ENCODE results near the gene TEN1. TPM values are rescaled to one million over a fixed set of nuclear protein-coding genes. Genes with fewer than 3 reads are reported as not detected.

Gene TEN1
- polyA plus RNA-seq, 1 donor: 9.9 TPM

GRCh38 chr17:76005263-76006149, 26.5 kb downstream of the TEN1 start:
- peak; percentile 39 for DNase-seq (ENCODE audit: low read depth)

GRCh38 chr17:76007131-76007849, 28.2 kb downstream of the TEN1 start:
- DNase-seq (ENCODE audit: low read depth): no peak

- no peak for DNase-seq (ENCODE audit: low read depth)
These were observed 28.8 kb downstream of the TEN1 start for GRCh38 chr17:76007850-76008165.

GRCh38 chr17:76008208-76008607, 29.2 kb downstream of the TEN1 start:
- no peak for DNase-seq (ENCODE audit: low read depth)

GRCh38 chr17:76008630-76009425, 29.8 kb downstream of the TEN1 start:
- DNase-seq (ENCODE audit: low read depth): no peak

- DNase-seq (ENCODE audit: low read depth): no peak
These were observed 30.4 kb downstream of the TEN1 start for GRCh38 chr17:76009447-76009846.

GRCh38 chr17:76009969-76010661, 31.1 kb downstream of the TEN1 start:
- DNase-seq (ENCODE audit: low read depth): no peak

GRCh38 chr17:76011951-76012350, 32.9 kb downstream of the TEN1 start:
- no peak for DNase-seq (ENCODE audit: low read depth)

GRCh38 chr17:76013377-76013932, 34.4 kb downstream of the TEN1 start:
- DNase-seq (ENCODE audit: low read depth): no peak

GRCh38 chr17:76014100-76014924, 35.3 kb downstream of the TEN1 start:
- DNase-seq (ENCODE audit: low read depth): no peak

- DNase-seq (ENCODE audit: low read depth): no peak
These were observed 35.9 kb downstream of the TEN1 start for GRCh38 chr17:76014925-76015261.

- no peak for DNase-seq (ENCODE audit: low read depth)
These were observed 38.7 kb downstream of the TEN1 start for GRCh38 chr17:76017481-76018339.

GRCh38 chr17:76018340-76018680, 39.3 kb downstream of the TEN1 start:
- no peak for DNase-seq (ENCODE audit: low read depth)

GRCh38 chr17:76018801-76019200, 39.8 kb downstream of the TEN1 start:
- DNase-seq (ENCODE audit: low read depth): no peak

GRCh38 chr17:76019833-76020467, 40.9 kb downstream of the TEN1 start:
- DNase-seq (ENCODE audit: low read depth): no peak

GRCh38 chr17:76022285-76022684, 43.2 kb downstream of the TEN1 start:
- no peak for DNase-seq (ENCODE audit: low read depth)

- DNase-seq (ENCODE audit: low read depth): no peak
These were observed 44.2 kb downstream of the TEN1 start for GRCh38 chr17:76022973-76023899.

- DNase-seq (ENCODE audit: low read depth): no peak
These were observed 44.8 kb downstream of the TEN1 start for GRCh38 chr17:76023900-76024237.
